Heart left ventricle (tissue), 13 donors: ENCODE results near the gene BLMH.

Source experiments
- CTCF ChIP-seq, 12 donors: fragments of 200-600 bp; sonication (generic) in 4 of 12; IDR thresholded peaks; one replicate each; pipeline versions ENCODE4 v1.5.0 to v1.8.0; 2018 to 2022; ENCODE audit warnings: antibody characterized with exemption in 12 of 12, mild to moderate bottlenecking in 5 of 12
- POLR2A ChIP-seq, 2 donors: fragments of 450-650 bp; IDR thresholded peaks; one replicate each; pipeline ENCODE4 v1.6.1; 2017; ENCODE audit warnings: antibody characterized with exemption in 2 of 2, mild to moderate bottlenecking in 2 of 2, moderate library complexity in 2 of 2
- donor health status: ischemic (EF 13 %, LVEDD 7.1; RV severe dilation, severe dysfunction).
- donor health status: DM: no; HTN: yes; CAD: no.
- donor health status: DM: no; HTN: no; CAD: no.
- donor health status: ischemic (EF 25% LVEDD 6.9; RV normal size, moderate dysfunction).
- donor health status: ischemic (EF 25% LVEDD 5.7; RV mildly dilated, moderate dysfunction).
- donor health status: ischemic (EF 35%, LVEDD 5.7; RV mildly dilated, moderate dysfunction).
- donor health status: nonischemic (EF 11% LVEDD 7.7; RV severe dilation, severe dysfunction).
- donor health status: DM: yes; HTN: yes; CAD: no.
- donor health status: PGD.
- donor health status: ischemic (EF 29% LVEDD 5.4; RV normal size, mild dysfunction).
- donor health status: nonischemic (EF 23%, LVEDD 6.1; RV moderate dilation, normal function).

GRCh38 chr17:30226878-30227277 lies 64.9 kb downstream of the BLMH start:
- TF ChIP-seq CTCF (IDR thresholded peaks at IDR 0.05), result no peak
- no peak for TF ChIP-seq POLR2A (IDR thresholded peaks at IDR 0.05)
